Fibroblast of lung (primary cell): ENCODE measurements around the gene SIRT2.

Experiments used
- EZH2 ChIP-seq: IDR thresholded peaks from 2 replicates; pipeline ENCODE4 v1.5.1; 2012; ENCODE audit warnings: low read length, control low read depth, mild to moderate bottlenecking; ENCODE audit errors: missing control alignments
- TF ChIP-seq, protein P1 (sequence below), 2 donors: IDR thresholded peaks in 1 of 2; conservative IDR thresholded peaks in 1 of 2; 1 replicate in 1 of 2; 2 replicates in 1 of 2; pipeline ENCODE4 v1.5.1; 2011 to 2012; ENCODE audit warnings: low read length in 2 of 2, control low read depth in 1 of 2, inconsistent platforms in 1 of 2, low read depth in 1 of 2, mild to moderate bottlenecking in 1 of 2

DNA sequence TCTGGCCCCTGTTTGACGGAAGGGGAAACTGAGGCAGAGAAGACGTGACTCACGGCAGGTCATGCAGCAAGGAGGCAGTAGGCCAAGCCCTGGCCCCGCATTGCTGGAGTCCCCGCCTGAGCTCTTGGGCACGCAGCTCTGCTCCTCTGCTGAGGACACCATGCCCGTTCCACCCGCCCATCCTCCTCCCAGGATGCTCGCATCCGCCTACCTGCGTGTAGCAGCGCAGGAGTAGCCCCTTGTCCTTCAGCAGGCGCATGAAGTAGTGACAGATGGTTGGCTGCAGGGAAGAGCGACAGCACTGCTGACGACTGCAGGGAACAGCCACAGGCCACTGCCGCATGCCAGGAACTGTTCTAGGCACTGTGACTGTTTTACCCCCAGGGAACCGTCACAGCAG lies 10.5 kb downstream of the SIRT2 start:
- TF ChIP-seq EZH2 = no peak
- TF ChIP-seq, protein P1, sequence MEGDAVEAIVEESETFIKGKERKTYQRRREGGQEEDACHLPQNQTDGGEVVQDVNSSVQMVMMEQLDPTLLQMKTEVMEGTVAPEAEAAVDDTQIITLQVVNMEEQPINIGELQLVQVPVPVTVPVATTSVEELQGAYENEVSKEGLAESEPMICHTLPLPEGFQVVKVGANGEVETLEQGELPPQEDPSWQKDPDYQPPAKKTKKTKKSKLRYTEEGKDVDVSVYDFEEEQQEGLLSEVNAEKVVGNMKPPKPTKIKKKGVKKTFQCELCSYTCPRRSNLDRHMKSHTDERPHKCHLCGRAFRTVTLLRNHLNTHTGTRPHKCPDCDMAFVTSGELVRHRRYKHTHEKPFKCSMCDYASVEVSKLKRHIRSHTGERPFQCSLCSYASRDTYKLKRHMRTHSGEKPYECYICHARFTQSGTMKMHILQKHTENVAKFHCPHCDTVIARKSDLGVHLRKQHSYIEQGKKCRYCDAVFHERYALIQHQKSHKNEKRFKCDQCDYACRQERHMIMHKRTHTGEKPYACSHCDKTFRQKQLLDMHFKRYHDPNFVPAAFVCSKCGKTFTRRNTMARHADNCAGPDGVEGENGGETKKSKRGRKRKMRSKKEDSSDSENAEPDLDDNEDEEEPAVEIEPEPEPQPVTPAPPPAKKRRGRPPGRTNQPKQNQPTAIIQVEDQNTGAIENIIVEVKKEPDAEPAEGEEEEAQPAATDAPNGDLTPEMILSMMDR (conservative IDR thresholded peaks at IDR 0.05 in 1 of 2, IDR thresholded peaks at IDR 0.05 in 1 of 2; ENCODE audit: low read depth in 1 of 2, low read length in 2 of 2) = no peak
